Measurements from ENCODE around the gene OGFR. TPM values are rescaled to one million over a fixed set of nuclear protein-coding genes. Genes with fewer than 3 reads are reported as not detected.

OGFR gene
- polyA plus RNA-seq, 1 donor, result 24.6 TPM

- DNase-seq, result no peak
Measured at GRCh38 chr20:62799459-62799858, 5.2 kb upstream of the OGFR start.

GRCh38 chr20:62799873-62800272, 4.8 kb upstream of the OGFR start:
- DNase-seq, result no peak

- no peak for DNase-seq
Measured at GRCh38 chr20:62800314-62801259, 4.0 kb upstream of the OGFR start.

- DNase-seq, result no peak
Measured at GRCh38 chr20:62801284-62802010, 3.2 kb upstream of the OGFR start.

GRCh38 chr20:62802026-62802712, 2.5 kb upstream of the OGFR start:
- DNase-seq, result no peak

GRCh38 chr20:62804021-62804626, 511 bp upstream of the OGFR start:
- no peak for DNase-seq

- DNase-seq, result no peak
Measured at GRCh38 chr20:62805155-62805710, 598 bp downstream of the OGFR start.

- no peak for DNase-seq
Measured at GRCh38 chr20:62805711-62806382, 1.2 kb downstream of the OGFR start.

- DNase-seq, result no peak
Measured at GRCh38 chr20:62806383-62807050, 1.9 kb downstream of the OGFR start.

GRCh38 chr20:62807444-62808210, 3.0 kb downstream of the OGFR start:
- no peak for DNase-seq

GRCh38 chr20:62808211-62808865, 3.7 kb downstream of the OGFR start:
- no peak for DNase-seq

- DNase-seq, result no peak
Measured at GRCh38 chr20:62809530-62810428, 5.1 kb downstream of the OGFR start.

- no peak for DNase-seq
Measured at GRCh38 chr20:62811320-62811719, 6.7 kb downstream of the OGFR start.

- no peak for DNase-seq
Measured at GRCh38 chr20:62811720-62812119, 7.1 kb downstream of the OGFR start.

- DNase-seq, result no peak
Measured at GRCh38 chr20:62812181-62812906, 7.7 kb downstream of the OGFR start.

GRCh38 chr20:62812907-62813200, 8.2 kb downstream of the OGFR start:
- no peak for DNase-seq

- no peak for DNase-seq
Measured at GRCh38 chr20:62813588-62813987, 9.0 kb downstream of the OGFR start.

All from left kidney (tissue), 2 donors.